Neural progenitor cell (in vitro differentiated cells): ENCODE measurements around the gene HTR5A. TPM values are rescaled to one million over a fixed set of nuclear protein-coding genes. Genes with fewer than 3 reads are reported as not detected.

ENCODE experiments used
- DNase-seq: peaks from one replicate; pipeline ENCODE4 v3.0.0-alpha.2; 2016; ENCODE audit warnings: low spot score
- H2AFZ ChIP-seq: fragments of 200-600 bp; sonication (generic); replicated peaks from 2 replicates; pipeline ENCODE4 v1.6.1; 2016; ENCODE audit warnings: antibody characterized with exemption
- H3F3A ChIP-seq: fragments of 200-600 bp; sonication (generic); 2 replicates; pipeline ENCODE4 v1.6.1; 2016; ENCODE audit warnings: antibody characterized with exemption, low read depth
- H3K27ac ChIP-seq: fragments of 200-600 bp; sonication (generic); 2 replicates; pipeline ENCODE4 v1.5.1; 2016; ENCODE audit warnings: mild to moderate bottlenecking
- H3K27me3 ChIP-seq: fragments of 200-600 bp; sonication (generic); 2 replicates; pipeline ENCODE4 v1.6.1; 2016; ENCODE audit warnings: mild to moderate bottlenecking, moderate library complexity
- H3K36me3 ChIP-seq: fragments of 200-600 bp; sonication (generic); 2 replicates; pipeline ENCODE4 v1.5.1; 2016
- H3K4me1 ChIP-seq: fragments of 200-600 bp; sonication (generic); 2 replicates; pipeline ENCODE4 v1.6.1; 2016; ENCODE audit warnings: mixed run types
- H3K4me2 ChIP-seq: fragments of 200-600 bp; sonication (generic); 2 replicates; pipeline ENCODE4 v1.6.1; 2016
- H3K4me3 ChIP-seq: fragments of 200-600 bp; sonication (generic); 2 replicates; pipeline ENCODE4 v1.5.1; 2016
- H3K79me2 ChIP-seq: fragments of 200-600 bp; sonication (generic); 2 replicates; pipeline ENCODE4 v1.6.1; 2016; ENCODE audit warnings: low read depth
- H3K9ac ChIP-seq: fragments of 200-600 bp; sonication (generic); 2 replicates; pipeline ENCODE4 v1.6.1; 2016
- H3K9me3 ChIP-seq: fragments of 200-600 bp; sonication (generic); 2 replicates; pipeline ENCODE4 v1.5.1; 2016; ENCODE audit warnings: low read depth
- H4K20me1 ChIP-seq: fragments of 200-600 bp; sonication (generic); 2 replicates; pipeline ENCODE4 v1.6.1; 2016; ENCODE audit warnings: low read depth
- H3K27ac Mint-ChIP-seq: 3 replicates; pipeline ENCODE4 v1.8.0; 2021; ENCODE audit warnings: mixed read lengths
- H3K27me3 Mint-ChIP-seq: 2 replicates; pipeline ENCODE4 v1.8.0; 2022; ENCODE audit warnings: low read depth, mild to moderate bottlenecking, inconsistent platforms, moderate library complexity, mixed read lengths; ENCODE audit not compliant: insufficient read depth
- H3K36me3 Mint-ChIP-seq: 3 replicates; pipeline ENCODE4 v1.8.0; 2021; ENCODE audit warnings: mixed read lengths
- H3K4me1 Mint-ChIP-seq: 3 replicates; pipeline ENCODE4 v1.8.0; 2021; ENCODE audit warnings: mixed read lengths
- H3K4me3 Mint-ChIP-seq: 3 replicates; pipeline ENCODE4 v1.8.0; 2021; ENCODE audit warnings: mild to moderate bottlenecking, moderate library complexity, mixed read lengths
- H3K9me3 Mint-ChIP-seq: 3 replicates; pipeline ENCODE4 v1.8.0; 2020; ENCODE audit warnings: mixed read lengths
- EZH2 ChIP-seq: fragments of 200-600 bp; sonication (generic); IDR thresholded peaks from 2 replicates; pipeline ENCODE4 v1.6.1; 2017; ENCODE audit warnings: antibody characterized with exemption, mild to moderate bottlenecking, moderate library complexity
- EZH2phosphoT487 ChIP-seq: fragments of 200-600 bp; sonication (generic); IDR thresholded peaks from 2 replicates; pipeline ENCODE4 v1.6.1; 2017; ENCODE audit warnings: antibody characterized with exemption
- total RNA-seq: library from RNA; depleted of rRNA; stranded (reverse); fragments of >200 nt; gene quantifications from 2 replicates; pipeline ENCODE4 v1.2.3, GENCODE V29; 2015; ENCODE audit warnings: low replicate concordance
- TF ChIP-seq, protein P1 (sequence below): fragments of 200-600 bp; sonication (generic); IDR thresholded peaks from 2 replicates; pipeline ENCODE4 v1.5.1; 2017; ENCODE audit warnings: antibody characterized with exemption, mild to moderate bottlenecking

Gene HTR5A
- total RNA-seq, 1 donor from 2014 or later, result not detected

DNA sequence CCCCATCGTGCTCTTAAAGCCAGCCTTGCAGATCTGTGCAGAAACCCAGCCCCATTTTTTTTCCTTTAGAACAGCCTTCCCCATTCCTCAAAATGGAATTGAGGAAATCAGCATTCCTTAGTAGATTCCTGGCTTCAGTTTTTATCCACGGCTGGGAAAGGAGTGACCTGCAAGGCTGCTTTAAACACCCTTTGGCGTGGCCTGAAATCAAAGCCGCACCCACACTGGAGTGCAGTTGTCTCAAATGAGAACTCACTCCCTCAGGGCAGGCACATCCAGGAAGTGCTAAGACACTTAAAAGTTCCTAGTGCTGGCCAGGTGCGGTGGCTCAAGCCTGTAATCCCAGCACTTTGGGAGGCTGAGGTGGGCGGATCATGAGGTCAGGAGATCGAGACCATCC, 34.8 kb downstream of the HTR5A start:
- Histone ChIP-seq H4K20me1 (no peaks in the 10 kb centered on the region), H3K4me3 (no peak overlapping the region), H2AFZ (no peak overlapping the region), H3K4me1 (peaks cover 35% of the 10 kb centered on the region), H3K36me3 (no peaks in the 10 kb centered on the region), H3K4me2 (no peak overlapping the region), H3K9me3 (no peaks in the 10 kb centered on the region), H3K27me3 (no peaks in the 10 kb centered on the region), H3K79me2 (no peaks in the 10 kb centered on the region), H3K9ac (no peak overlapping the region), H3K27ac (no peak overlapping the region), H3F3A (peaks cover 26% of the 10 kb centered on the region)
- Mint-ChIP-seq H3K36me3 (no peaks in the 10 kb centered on the region), H3K4me3 (no peak overlapping the region), H3K27ac (no peak overlapping the region), H3K27me3 (peaks cover 8% of the 10 kb centered on the region), H3K4me1 (peaks cover 23% of the 10 kb centered on the region), H3K9me3 (no peaks in the 10 kb centered on the region)
- TF ChIP-seq, protein P1, sequence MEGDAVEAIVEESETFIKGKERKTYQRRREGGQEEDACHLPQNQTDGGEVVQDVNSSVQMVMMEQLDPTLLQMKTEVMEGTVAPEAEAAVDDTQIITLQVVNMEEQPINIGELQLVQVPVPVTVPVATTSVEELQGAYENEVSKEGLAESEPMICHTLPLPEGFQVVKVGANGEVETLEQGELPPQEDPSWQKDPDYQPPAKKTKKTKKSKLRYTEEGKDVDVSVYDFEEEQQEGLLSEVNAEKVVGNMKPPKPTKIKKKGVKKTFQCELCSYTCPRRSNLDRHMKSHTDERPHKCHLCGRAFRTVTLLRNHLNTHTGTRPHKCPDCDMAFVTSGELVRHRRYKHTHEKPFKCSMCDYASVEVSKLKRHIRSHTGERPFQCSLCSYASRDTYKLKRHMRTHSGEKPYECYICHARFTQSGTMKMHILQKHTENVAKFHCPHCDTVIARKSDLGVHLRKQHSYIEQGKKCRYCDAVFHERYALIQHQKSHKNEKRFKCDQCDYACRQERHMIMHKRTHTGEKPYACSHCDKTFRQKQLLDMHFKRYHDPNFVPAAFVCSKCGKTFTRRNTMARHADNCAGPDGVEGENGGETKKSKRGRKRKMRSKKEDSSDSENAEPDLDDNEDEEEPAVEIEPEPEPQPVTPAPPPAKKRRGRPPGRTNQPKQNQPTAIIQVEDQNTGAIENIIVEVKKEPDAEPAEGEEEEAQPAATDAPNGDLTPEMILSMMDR, result no peak
- TF ChIP-seq EZH2 (no peak), EZH2phosphoT487 (no peak)
- DNase-seq, result no peak

DNA sequence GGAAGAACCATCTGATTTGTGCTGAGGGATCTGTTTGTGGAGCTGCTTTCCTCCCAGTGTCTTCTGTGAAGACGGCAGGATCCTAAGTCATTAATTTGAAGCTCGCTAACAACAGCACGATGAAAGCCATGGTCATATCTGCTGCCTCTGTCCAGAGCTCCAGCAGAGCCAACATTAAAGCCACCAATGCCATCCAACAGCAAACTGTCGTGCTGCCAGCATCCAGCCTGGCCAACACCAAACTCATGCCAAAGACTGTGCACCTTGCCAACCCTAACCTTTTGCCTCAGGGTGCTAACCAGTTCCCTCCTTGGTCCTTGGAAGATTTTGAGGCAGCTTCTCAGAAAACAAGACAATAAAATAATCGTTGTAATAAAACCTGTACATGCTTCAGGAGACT, 36.2 kb downstream of the HTR5A start:
- peaks cover 8% of the 10 kb centered on the region for H3K27me3 Mint-ChIP-seq
- no peaks in the 10 kb centered on the region for H4K20me1 ChIP-seq
- peaks cover 26% of the 10 kb centered on the region for H3F3A ChIP-seq
- TF ChIP-seq EZH2, result no peak
- no peak for TF ChIP-seq EZH2phosphoT487
- TF ChIP-seq, protein P1, result no peak
- H3K4me1 ChIP-seq, result peaks cover 35% of the 10 kb centered on the region
- H3K36me3 Mint-ChIP-seq, result no peaks in the 10 kb centered on the region
- H3K9me3 ChIP-seq, result no peaks in the 10 kb centered on the region
- H3K9ac ChIP-seq, result no peak overlapping the region
- H3K27me3 ChIP-seq, result no peaks in the 10 kb centered on the region
- H3K4me3 Mint-ChIP-seq, result no peak overlapping the region
- no peak overlapping the region for H3K4me2 ChIP-seq
- no peak for DNase-seq
- no peaks in the 10 kb centered on the region for H3K9me3 Mint-ChIP-seq
- no peak overlapping the region for H3K27ac Mint-ChIP-seq
- no peaks in the 10 kb centered on the region for H3K79me2 ChIP-seq
- peaks cover 23% of the 10 kb centered on the region for H3K4me1 Mint-ChIP-seq
- peak overlapping the region; percentile 72 for H3K27ac ChIP-seq
- no peak overlapping the region for H3K4me3 ChIP-seq
- H2AFZ ChIP-seq, result no peak overlapping the region
- H3K36me3 ChIP-seq, result no peaks in the 10 kb centered on the region

DNA sequence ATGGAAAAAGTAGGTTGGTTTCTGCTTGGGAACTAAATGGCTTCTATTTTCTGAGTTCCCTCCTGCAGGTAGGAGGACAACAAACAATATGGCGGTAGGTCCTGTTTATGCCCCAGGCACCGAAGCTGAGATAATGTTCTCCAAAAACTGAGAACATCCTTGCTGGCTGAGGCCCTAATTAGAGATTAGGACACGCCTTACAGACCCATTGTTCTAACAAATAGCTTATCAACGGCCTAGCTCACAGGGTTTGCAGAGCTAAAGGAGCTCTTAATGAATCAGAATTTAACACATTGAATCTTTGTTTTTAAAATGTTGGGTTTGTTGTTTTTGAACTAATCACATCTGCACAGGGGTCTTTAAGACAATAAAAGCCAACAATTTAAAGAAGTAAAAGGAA, 37.0 kb downstream of the HTR5A start:
- no peaks in the 10 kb centered on the region for H3K36me3 Mint-ChIP-seq
- no peaks in the 10 kb centered on the region for H3K9me3 Mint-ChIP-seq
- peaks cover 8% of the 10 kb centered on the region for H3K27me3 Mint-ChIP-seq
- no peak for TF ChIP-seq EZH2phosphoT487
- TF ChIP-seq, protein P1, result no peak
- Histone ChIP-seq H3K9me3 (no peaks in the 10 kb centered on the region), H3K4me3 (no peak overlapping the region), H3K27ac (peak overlapping the region; percentile 72), H3K9ac (no peak overlapping the region), H3K36me3 (no peaks in the 10 kb centered on the region), H3K4me2 (peak overlapping the region; percentile 62), H4K20me1 (no peaks in the 10 kb centered on the region), H3K4me1 (peaks cover 35% of the 10 kb centered on the region), H3K79me2 (no peaks in the 10 kb centered on the region), H2AFZ (no peak overlapping the region), H3F3A (peaks cover 26% of the 10 kb centered on the region), H3K27me3 (no peaks in the 10 kb centered on the region)
- DNase-seq, result peak; percentile 32
- no peak overlapping the region for H3K27ac Mint-ChIP-seq
- H3K4me3 Mint-ChIP-seq, result no peak overlapping the region
- H3K4me1 Mint-ChIP-seq, result peaks cover 23% of the 10 kb centered on the region
